SKM-1 treated with dmso at 0.1 percent for 144 hours (cell line): ENCODE results near the gene HLF.

Experiments used
- DNase-seq: peaks from one replicate; lab custom pipeline; 2025; ENCODE audit not compliant: unreplicated experiment; lab: John Stamatoyannopoulos, UW

Gene HLF

DNA sequence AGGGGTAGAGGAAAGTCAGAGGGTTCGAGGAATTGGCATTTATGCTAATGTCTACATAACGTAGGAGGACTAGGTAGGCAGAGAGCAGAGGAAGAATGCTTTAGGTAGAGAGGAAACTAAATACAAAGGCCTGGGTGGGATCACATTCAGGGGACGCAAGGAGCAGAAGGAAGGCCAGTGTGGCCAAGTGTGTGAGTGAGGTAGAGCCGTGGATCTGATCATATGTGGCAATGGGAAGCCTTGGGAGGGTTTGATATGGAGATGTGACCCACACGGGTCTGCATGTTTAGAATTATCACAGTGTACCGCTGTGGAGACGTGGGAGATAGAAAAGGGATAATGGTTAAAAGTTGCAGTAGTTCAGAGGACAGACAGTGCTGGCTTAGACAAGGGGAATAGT, 43.1 kb downstream of the HLF start:
- no peak for DNase-seq

GRCh38 chr17:55308613-55309391, 44.0 kb downstream of the HLF start:
- DNase-seq = no peak

- no peak for DNase-seq
Measured at GRCh38 chr17:55311767-55312375, 47.1 kb downstream of the HLF start.

DNA sequence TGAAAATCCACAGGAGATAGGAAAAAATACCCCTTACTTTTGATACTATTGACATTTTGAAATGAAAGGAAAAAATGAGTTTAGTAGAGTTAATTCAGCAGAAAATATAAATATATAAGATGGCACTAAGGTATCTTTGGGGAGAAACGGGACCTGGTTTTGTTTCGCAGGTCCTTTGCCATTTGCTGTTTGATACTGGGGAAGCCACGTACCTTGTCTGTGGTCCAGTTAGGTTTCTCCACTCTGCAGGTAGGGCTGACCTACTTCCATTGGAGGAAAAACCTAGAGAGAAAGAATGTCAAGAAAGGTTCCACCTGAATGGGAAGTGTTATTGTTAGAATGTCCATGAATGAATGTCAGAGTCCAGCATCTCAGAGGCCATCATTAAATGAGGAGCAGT, 48.1 kb downstream of the HLF start:
- no peak for DNase-seq

DNA sequence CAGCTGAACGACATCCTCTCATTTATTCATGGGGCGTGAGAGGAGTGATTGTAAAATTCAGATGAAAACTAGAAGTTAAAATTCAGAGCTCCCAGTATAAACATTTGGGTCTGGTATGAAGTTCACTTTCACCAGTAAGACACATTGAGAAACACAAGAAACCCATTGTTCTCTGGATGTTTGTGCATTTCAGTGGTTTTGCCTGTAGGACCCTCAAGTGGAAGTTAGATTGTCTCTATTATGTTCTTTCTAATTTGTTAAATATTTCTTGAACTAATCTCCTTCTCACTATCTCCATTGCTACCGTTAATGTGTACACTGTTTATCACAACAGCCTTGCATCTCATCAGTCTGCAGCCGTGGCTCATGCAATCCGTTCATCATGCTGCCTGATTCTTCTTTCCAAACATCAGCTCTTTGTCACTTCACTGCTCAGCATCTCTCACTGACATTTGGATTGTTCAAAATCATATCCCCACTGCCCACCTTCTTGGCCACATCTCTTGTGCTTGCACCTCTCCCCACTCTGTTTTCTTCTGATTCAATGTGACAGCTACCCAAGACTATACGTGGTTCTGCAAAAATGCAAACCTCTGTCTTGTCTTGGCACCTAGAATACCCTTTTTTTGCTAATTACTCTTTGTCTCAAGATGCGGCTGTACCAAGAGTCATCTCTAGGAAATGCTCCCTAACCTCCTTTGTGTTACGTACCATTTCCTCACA, 49.5 kb downstream of the HLF start:
- DNase-seq = no peak

GRCh38 chr17:55314784-55315491, 50.2 kb downstream of the HLF start:
- no peak for DNase-seq

DNA sequence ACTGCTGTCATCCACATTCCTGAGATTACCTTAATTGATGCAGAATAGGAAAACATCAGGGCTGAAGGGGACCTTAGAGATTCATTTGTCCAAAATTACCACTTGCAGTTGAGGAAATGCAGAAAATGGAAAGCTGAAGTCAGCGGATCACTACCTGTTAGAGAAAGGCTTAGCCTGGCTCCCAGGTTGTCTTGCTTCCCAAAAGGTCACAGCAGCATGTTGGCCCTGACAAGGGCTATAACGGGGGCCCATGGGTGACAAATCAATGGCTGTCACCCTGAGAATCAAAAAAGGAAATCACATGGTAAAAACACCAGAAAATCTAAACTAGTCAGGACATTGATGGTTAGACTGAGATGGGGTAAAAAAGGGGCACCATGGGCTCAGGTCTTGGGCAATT, 51.7 kb downstream of the HLF start:
- no peak for DNase-seq

DNA sequence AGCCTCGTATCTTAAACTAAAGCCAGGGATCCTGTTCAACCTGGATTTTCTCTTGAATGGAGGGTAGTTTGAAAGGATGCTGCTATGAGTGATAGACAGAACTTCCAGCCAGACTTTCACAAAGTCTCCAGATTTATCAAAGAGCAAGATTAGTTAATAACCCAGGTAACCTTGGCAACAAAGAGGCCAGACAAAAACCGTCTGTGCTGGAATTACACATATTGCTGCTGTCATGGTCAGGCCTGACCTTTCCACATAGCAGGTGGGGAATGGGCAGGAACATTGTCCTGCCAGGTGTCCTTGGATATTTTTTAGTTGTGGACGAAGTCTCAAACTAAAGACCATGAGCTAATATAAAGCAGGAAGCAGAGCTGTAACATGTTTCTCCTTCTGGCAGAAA, 52.5 kb downstream of the HLF start:
- no peak for DNase-seq

DNA sequence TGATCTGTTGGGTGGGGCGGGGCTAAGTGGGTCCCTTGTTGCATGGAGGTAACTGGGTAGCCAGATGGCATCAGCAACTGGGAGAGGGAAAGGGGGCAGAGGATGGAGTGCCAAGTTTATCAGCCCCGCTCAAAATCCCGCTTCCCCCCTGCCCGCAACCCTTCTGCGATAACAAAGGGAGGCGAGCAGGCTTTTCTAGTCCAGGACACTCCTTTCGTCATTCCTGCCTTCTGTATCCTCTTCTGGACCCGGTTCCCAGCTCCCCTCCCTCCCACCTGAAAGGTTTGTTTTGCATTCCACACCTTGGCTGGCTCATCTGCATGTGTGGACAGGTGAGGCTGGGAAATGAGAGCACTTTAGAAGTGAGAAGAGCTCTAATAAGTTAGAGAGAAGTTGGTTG, 53.3 kb downstream of the HLF start:
- DNase-seq = no peak

DNA sequence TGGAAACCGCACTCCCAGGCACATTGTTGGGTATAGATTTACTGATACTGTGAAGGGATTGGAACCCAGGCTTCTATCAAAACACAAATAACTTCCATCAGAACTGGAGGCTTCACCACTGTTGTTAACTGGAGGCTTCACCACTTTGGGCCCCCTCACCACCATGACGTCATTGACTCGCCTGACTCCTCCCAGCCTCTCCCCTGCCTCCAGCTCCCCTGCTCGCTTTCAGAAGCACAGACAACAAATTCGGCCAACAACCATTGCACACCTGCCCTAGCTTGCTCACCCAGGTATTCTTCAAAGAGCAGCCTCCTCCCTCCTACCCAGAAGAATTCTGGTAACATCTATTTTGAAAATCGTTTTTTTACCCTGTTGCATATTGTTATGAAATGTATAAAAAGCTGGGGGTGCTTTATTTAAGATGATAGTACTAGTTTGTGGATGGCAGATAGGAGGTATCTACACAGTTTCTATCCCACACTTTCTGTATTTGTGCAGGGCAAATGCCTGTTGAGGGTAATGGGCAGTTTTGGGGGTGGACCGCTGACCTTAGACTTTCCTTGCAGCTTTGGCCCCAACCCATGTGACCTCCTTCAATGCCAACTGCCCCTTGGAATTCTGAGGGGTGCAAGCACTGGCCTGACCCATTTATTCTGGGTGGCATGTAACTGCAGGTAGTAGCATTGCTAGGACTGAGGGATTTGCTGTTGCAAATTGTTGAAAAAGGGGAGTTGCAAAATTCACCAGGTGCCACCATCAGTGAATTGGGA, 54.1 kb downstream of the HLF start:
- DNase-seq = no peak

- DNase-seq = no peak
Measured at GRCh38 chr17:55319933-55320593, 55.3 kb downstream of the HLF start.

DNA sequence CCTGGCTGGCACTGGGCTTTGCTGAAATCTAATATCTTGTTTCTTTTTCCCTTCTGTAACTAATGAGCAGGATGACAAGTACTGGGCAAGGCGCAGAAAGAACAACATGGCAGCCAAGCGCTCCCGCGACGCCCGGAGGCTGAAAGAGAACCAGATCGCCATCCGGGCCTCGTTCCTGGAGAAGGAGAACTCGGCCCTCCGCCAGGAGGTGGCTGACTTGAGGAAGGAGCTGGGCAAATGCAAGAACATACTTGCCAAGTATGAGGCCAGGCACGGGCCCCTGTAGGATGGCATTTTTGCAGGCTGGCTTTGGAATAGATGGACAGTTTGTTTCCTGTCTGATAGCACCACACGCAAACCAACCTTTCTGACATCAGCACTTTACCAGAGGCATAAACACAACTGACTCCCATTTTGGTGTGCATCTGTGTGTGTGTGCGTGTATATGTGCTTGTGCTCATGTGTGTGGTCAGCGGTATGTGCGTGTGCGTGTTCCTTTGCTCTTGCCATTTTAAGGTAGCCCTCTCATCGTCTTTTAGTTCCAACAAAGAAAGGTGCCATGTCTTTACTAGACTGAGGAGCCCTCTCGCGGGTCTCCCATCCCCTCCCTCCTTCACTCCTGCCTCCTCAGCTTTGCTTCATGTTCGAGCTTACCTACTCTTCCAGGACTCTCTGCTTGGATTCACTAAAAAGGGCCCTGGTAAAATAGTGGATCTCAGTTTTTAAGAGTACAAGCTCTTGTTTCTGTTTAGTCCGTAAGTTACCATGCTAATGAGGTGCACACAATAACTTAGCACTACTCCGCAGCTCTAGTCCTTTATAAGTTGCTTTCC, 56.0 kb downstream of the HLF start:
- no peak for DNase-seq

- DNase-seq = no peak
Measured at GRCh38 chr17:55321427-55322060, 56.8 kb downstream of the HLF start.

GRCh38 chr17:55322453-55322985, 57.8 kb downstream of the HLF start:
- no peak for DNase-seq

- DNase-seq = no peak
Measured at GRCh38 chr17:55323518-55324295, 58.9 kb downstream of the HLF start.

DNA sequence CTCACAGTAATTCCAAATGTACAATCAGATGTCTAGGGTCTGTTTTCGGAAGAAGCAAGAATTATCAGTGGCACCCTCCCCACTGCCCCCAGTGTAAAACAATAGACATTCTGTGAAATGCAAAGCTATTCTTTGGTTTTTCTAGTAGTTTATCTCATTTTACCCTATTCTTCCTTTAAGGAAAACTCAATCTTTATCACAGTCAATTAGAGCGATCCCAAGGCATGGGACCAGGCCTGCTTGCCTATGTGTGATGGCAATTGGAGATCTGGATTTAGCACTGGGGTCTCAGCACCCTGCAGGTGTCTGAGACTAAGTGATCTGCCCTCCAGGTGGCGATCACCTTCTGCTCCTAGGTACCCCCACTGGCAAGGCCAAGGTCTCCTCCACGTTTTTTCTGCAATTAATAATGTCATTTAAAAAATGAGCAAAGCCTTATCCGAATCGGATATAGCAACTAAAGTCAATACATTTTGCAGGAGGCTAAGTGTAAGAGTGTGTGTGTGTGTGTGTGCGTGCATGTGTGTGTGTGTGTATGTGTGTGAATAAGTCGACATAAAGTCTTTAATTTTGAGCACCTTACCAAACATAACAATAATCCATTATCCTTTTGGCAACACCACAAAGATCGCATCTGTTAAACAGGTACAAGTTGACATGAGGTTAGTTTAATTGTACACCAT, 59.7 kb downstream of the HLF start:
- DNase-seq = no peak

DNA sequence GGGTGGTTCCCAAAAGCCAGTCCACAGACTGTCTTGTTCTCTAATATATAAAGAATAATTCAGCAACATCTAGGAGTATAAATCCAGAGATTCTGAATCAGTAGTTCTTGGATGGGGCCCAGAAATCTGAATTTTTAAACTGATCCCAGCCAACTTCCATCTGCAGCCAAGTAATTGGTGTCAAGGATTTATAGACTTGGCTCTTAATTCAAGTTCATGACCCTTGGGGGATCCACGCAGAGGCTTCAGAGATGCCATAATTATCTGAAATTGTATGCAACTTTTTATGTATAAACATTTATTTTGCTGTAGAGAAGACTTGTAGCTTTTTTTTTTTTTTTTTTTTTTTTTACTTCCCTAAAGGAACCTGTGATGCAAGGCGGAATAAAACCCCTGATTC, 60.6 kb downstream of the HLF start:
- no peak for DNase-seq
